WTC11 (cell line): ENCODE data around the gene FEM1C.

Experiments used
- ATF6 ChIP-seq: sonication (generic); formaldehyde crosslinking; IDR thresholded peaks from 2 replicates; pipeline ENCODE4 v1.8.1; 2023; ENCODE audit warnings: mild to moderate bottlenecking, missing genetic modification reagents
- CTCF ChIP-seq: fragments of 200-600 bp; IDR thresholded peaks from 2 replicates; pipeline ENCODE4 v1.8.0; 2022; ENCODE audit warnings: antibody characterized with exemption
- FOXK1 ChIP-seq: sonication (generic); formaldehyde crosslinking; IDR thresholded peaks from 2 replicates; pipeline ENCODE4 v1.8.0; 2022; ENCODE audit warnings: mild to moderate bottlenecking, moderate library complexity, missing genetic modification reagents
- IRF2 ChIP-seq: sonication (generic); formaldehyde crosslinking; IDR thresholded peaks from 2 replicates; pipeline ENCODE4 v1.8.0; 2022; ENCODE audit warnings: low read depth, missing genetic modification reagents, borderline replicate concordance
- MAX ChIP-seq: sonication (generic); formaldehyde crosslinking; IDR thresholded peaks from 2 replicates; pipeline ENCODE4 v1.8.0; 2022; ENCODE audit warnings: mild to moderate bottlenecking, missing genetic modification reagents
- TEAD1 ChIP-seq: sonication (generic); formaldehyde crosslinking; IDR thresholded peaks from 2 replicates; pipeline ENCODE4 v1.8.0; 2022; ENCODE audit warnings: mild to moderate bottlenecking, missing genetic modification reagents
- USF1 ChIP-seq: sonication (generic); formaldehyde crosslinking; IDR thresholded peaks from 2 replicates; pipeline ENCODE4 v1.8.0; 2022; ENCODE audit warnings: mild to moderate bottlenecking, missing genetic modification reagents
- ZBTB21 ChIP-seq: sonication (generic); formaldehyde crosslinking; IDR thresholded peaks from 2 replicates; pipeline ENCODE4 v1.8.1; 2023; ENCODE audit warnings: mild to moderate bottlenecking, missing genetic modification reagents, borderline replicate concordance
- TF ChIP-seq, protein P1 (sequence below): sonication (generic); formaldehyde crosslinking; IDR thresholded peaks from 2 replicates; pipeline ENCODE4 v1.8.1; 2023; ENCODE audit warnings: mild to moderate bottlenecking, missing genetic modification reagents, moderate library complexity

- TF ChIP-seq CTCF (no peak), IRF2 (CRISPR knock-in tag) (no peak), ZBTB21 (no peak), FOXK1 (no peak), MAX (no peak), TEAD1 (no peak), ATF6 (CRISPR knock-in tag) (no peak), USF1 (no peak)
- TF ChIP-seq, protein P1, sequence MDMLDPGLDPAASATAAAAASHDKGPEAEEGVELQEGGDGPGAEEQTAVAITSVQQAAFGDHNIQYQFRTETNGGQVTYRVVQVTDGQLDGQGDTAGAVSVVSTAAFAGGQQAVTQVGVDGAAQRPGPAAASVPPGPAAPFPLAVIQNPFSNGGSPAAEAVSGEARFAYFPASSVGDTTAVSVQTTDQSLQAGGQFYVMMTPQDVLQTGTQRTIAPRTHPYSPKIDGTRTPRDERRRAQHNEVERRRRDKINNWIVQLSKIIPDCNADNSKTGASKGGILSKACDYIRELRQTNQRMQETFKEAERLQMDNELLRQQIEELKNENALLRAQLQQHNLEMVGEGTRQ (CRISPR knock-in tag), result no peak
These were observed 34.1 kb upstream of the FEM1C start for GRCh38 chr5:115578657-115579056.
